CD14-positive monocyte (primary cell): ENCODE measurements around the gene TPGS1. TPM values are rescaled to one million over a fixed set of nuclear protein-coding genes. Genes with fewer than 3 reads are reported as not detected.

Source experiments
- DNase-seq, 3 donors: peaks; one replicate each; pipeline ENCODE4 v3.0.0-alpha.2; 2011 to 2022
- H2AFZ ChIP-seq: 2 replicates; pipeline ENCODE4 v1.6.0; 2012; ENCODE audit warnings: mild to moderate bottlenecking, low read depth, low read length, inconsistent platforms; ENCODE audit not compliant: insufficient read depth, poor library complexity, severe bottlenecking
- H3K27ac ChIP-seq, 2 donors: 1 replicate in 1 of 2; 2 replicates in 1 of 2; pipeline ENCODE4 v1.5.1; 2012 to 2013; ENCODE audit warnings: low read length in 2 of 2, control low read depth in 1 of 2, inconsistent platforms in 1 of 2, low read depth in 1 of 2, mild to moderate bottlenecking in 1 of 2
- H3K27me3 ChIP-seq, 2 donors: one replicate each; pipeline versions ENCODE4 v1.6.0 to v1.6.1; 2011 to 2013; ENCODE audit warnings: low read length in 2 of 2; ENCODE audit not compliant: control insufficient read depth in 2 of 2, insufficient read depth in 2 of 2
- H3K36me3 ChIP-seq, 2 donors: replicated peaks in 1 of 2; 1 replicate in 1 of 2; 2 replicates in 1 of 2; pipeline versions ENCODE4 v1.5.1 to v1.6.1; 2012 to 2013; ENCODE audit warnings: low read length in 2 of 2, control low read depth in 1 of 2, inconsistent platforms in 1 of 2, mild to moderate bottlenecking in 1 of 2; ENCODE audit not compliant: insufficient read depth in 2 of 2, control insufficient read depth in 1 of 2
- H3K4me1 ChIP-seq, 2 donors: 1 replicate in 1 of 2; 2 replicates in 1 of 2; pipeline versions ENCODE4 v1.5.1 to v1.6.1; 2012 to 2013; ENCODE audit warnings: low read length in 2 of 2, control low read depth in 1 of 2, inconsistent platforms in 1 of 2, mild to moderate bottlenecking in 1 of 2, moderate library complexity in 1 of 2; ENCODE audit not compliant: insufficient read depth in 2 of 2, control insufficient read depth in 1 of 2
- H3K4me2 ChIP-seq: replicated peaks from 2 replicates; pipeline ENCODE3; 2012; ENCODE audit warnings: low read length, moderate library complexity, mild to moderate bottlenecking; ENCODE audit not compliant: poor library complexity, severe bottlenecking; ENCODE audit errors: extremely low read depth
- H3K4me3 ChIP-seq, 3 experiments: fragments of 200-600 bp in 1 of 3; sonication (generic) in 1 of 3; replicated peaks in 1 of 3; 1 replicate in 2 of 3; 2 replicates in 1 of 3; pipeline ENCODE4 v1.5.1; 2011 to 2013; ENCODE audit warnings: low read length in 3 of 3, mild to moderate bottlenecking in 3 of 3, control low read depth in 2 of 3, low read depth in 2 of 3, inconsistent platforms in 1 of 3, moderate library complexity in 1 of 3
- H3K79me2 ChIP-seq: 2 replicates; pipeline ENCODE4 v1.6.0; 2012; ENCODE audit warnings: mild to moderate bottlenecking, control low read depth, inconsistent platforms, low read length, moderate library complexity; ENCODE audit not compliant: insufficient read depth
- H3K9ac ChIP-seq: 2 replicates; pipeline ENCODE4 v1.6.0; 2017; ENCODE audit warnings: low read length, mild to moderate bottlenecking; ENCODE audit not compliant: insufficient read depth, poor library complexity, severe bottlenecking
- H3K9me3 ChIP-seq, 2 donors: replicated peaks in 1 of 2; 1 replicate in 1 of 2; 2 replicates in 1 of 2; pipeline versions ENCODE4 v1.5.1 to v1.6.1; 2012 to 2013; ENCODE audit warnings: low read length in 2 of 2, control low read depth in 1 of 2; ENCODE audit not compliant: control insufficient read depth in 1 of 2, insufficient read depth in 1 of 2
- H4K20me1 ChIP-seq: 2 replicates; pipeline ENCODE4 v1.6.0; 2012; ENCODE audit warnings: mild to moderate bottlenecking, low read length, control low read depth, moderate library complexity; ENCODE audit not compliant: insufficient read depth
- H3K27ac Mint-ChIP-seq, 7 donors: one replicate each; pipeline ENCODE4 v1.8.0; 2020; ENCODE audit warnings: mild to moderate bottlenecking in 7 of 7, mixed read lengths in 7 of 7, moderate library complexity in 6 of 7, inconsistent platforms in 2 of 7
- H3K27me3 Mint-ChIP-seq, 3 donors: one replicate each; pipeline ENCODE4 v1.8.0; 2021 to 2022; ENCODE audit warnings: low read depth in 3 of 3, mild to moderate bottlenecking in 3 of 3, mixed read lengths in 3 of 3, moderate library complexity in 3 of 3, inconsistent platforms in 1 of 3
- H3K36me3 Mint-ChIP-seq, 2 donors: one replicate each; pipeline ENCODE4 v1.8.0; 2020; ENCODE audit warnings: mixed read lengths in 2 of 2, inconsistent platforms in 1 of 2, mild to moderate bottlenecking in 1 of 2
- H3K4me1 Mint-ChIP-seq: one replicate; pipeline ENCODE4 v1.8.0; 2020; ENCODE audit warnings: mild to moderate bottlenecking, mixed read lengths
- H3K4me3 Mint-ChIP-seq, 2 donors: one replicate each; pipeline ENCODE4 v1.8.0; 2020; ENCODE audit warnings: mild to moderate bottlenecking in 2 of 2, mixed read lengths in 2 of 2, moderate library complexity in 1 of 2
- H3K9me3 Mint-ChIP-seq, 7 donors: one replicate each; pipeline ENCODE4 v1.8.0; 2020 to 2022; ENCODE audit warnings: mixed read lengths in 7 of 7, mild to moderate bottlenecking in 6 of 7, moderate library complexity in 6 of 7, inconsistent platforms in 2 of 7
- CTCF ChIP-seq: fragments of 200-600 bp; IDR thresholded peaks from one replicate; pipeline ENCODE4 v1.8.0; 2022; ENCODE audit warnings: antibody characterized with exemption, mild to moderate bottlenecking
- WGBS: methylation state at CpG from one replicate; pipeline ENCODE4 v1.1.5; 2013; ENCODE audit warnings: missing lambda C conversion rate; ENCODE audit not compliant: insufficient coverage; 5-methylcytosine and 5-hydroxymethylcytosine counted together
- intact Hi-C, 2 donors: fragments of 100-400 bp; cut with micrococcal nuclease; formaldehyde crosslinking; loops; one replicate each; pipeline versions ENCODE4 v1.15.0 to v1.15.1; 2023
- polyA plus RNA-seq, 3 donors: library from polyadenylated mRNA; depleted of rRNA in 1 of 3; unstranded in 2 of 3; stranded (reverse) in 1 of 3; fragments of 300-500 nt in 2 of 3; fragments of >200 nt in 1 of 3; fragmentation: Illumina TruSeq in 2 of 3; gene quantifications; 1 replicate in 2 of 3; 2 replicates in 1 of 3; pipeline ENCODE4 v1.2.3, GENCODE V29; 2012 to 2021

Gene TPGS1
- polyA plus RNA-seq, 3 donors: 9.2 to 48.1 (median 14.2) TPM

GRCh38 chr19:506404-507285, 652 bp upstream of the TPGS1 start:
- H3K4me3 ChIP-seq: peak overlapping the region; percentile 71 to 99 (median 90)
- Mint-ChIP-seq H3K36me3 (peaks cover 7 to 19% of the 10 kb centered on the region in 2 donors), H3K27ac (peak overlapping the region; percentile 97 to 100 (median 100)), H3K9me3 (peaks cover 3 to 23% (median 15%) of the 10 kb centered on the region in 7 donors), H3K4me1 (peaks cover 36% of the 10 kb centered on the region), H3K27me3 (peaks cover 4 to 7% (median 4%) of the 10 kb centered on the region in 3 donors), H3K4me3 (peak overlapping the region; percentile 84 to 93)
- under 1% methylated on average over 47 of the region's 48 CpGs for WGBS
- peaks cover 11 to 12% of the 10 kb centered on the region in 2 donors for H3K9me3 ChIP-seq
- peak overlapping the region; percentile 82 for H3K9ac ChIP-seq
- H3K27me3 ChIP-seq: no peaks in the 10 kb centered on the region
- intact Hi-C loops: loop anchor here (1.0 to 10.0 kb wide), 5 partner anchors 17 to 164 kb away; partner anchors contain the start of genes CDC34 (in 1 of the 2), FGF22 (in 1 of the 2), MIER2 (in 1 of the 2) and POLRMT (in 1 of the 2)
- H3K36me3 ChIP-seq: peaks cover 0 to 5% of the 10 kb centered on the region in 2 donors
- H3K4me1 ChIP-seq: peaks cover 42 to 53% of the 10 kb centered on the region in 2 donors
- peak overlapping the region; percentile 96 for H2AFZ ChIP-seq
- peak overlapping the region; percentile 78 for H3K4me2 ChIP-seq
- H4K20me1 ChIP-seq: peaks cover 25% of the 10 kb centered on the region
- TF ChIP-seq CTCF: peak; percentile 96
- peak; percentile 98 to 100 (median 99) for DNase-seq
- H3K27ac ChIP-seq: peak overlapping the region; percentile 88 to 92
- peaks cover 14% of the 10 kb centered on the region for H3K79me2 ChIP-seq
